Middle frontal gyrus (tissue), 1 donor: Measurements from ENCODE around the gene ATOH8.

Experiments
- DNase-seq: peaks from one replicate; pipeline ENCODE4 v3.0.0-alpha.2; 2015; ENCODE audit warnings: low spot score; ENCODE audit errors: extremely low spot score

The ATOH8 gene

GRCh38 chr2:85769983-85770362, 16.2 kb downstream of the ATOH8 start:
- no peak for DNase-seq

- DNase-seq = no peak
These were observed 16.6 kb downstream of the ATOH8 start for GRCh38 chr2:85770369-85770768.

- no peak for DNase-seq
These were observed 17.1 kb downstream of the ATOH8 start for GRCh38 chr2:85770786-85771409.

- no peak for DNase-seq
These were observed 17.7 kb downstream of the ATOH8 start for GRCh38 chr2:85771486-85771885.

GRCh38 chr2:85772019-85772745, 18.4 kb downstream of the ATOH8 start:
- DNase-seq = peak; percentile 92

- DNase-seq = no peak
These were observed 19.2 kb downstream of the ATOH8 start for GRCh38 chr2:85772841-85773491.

- DNase-seq = no peak
These were observed 19.9 kb downstream of the ATOH8 start for GRCh38 chr2:85773692-85774091.

GRCh38 chr2:85774126-85774978, 20.6 kb downstream of the ATOH8 start:
- no peak for DNase-seq

GRCh38 chr2:85775406-85776381, 21.9 kb downstream of the ATOH8 start:
- DNase-seq = no peak

- no peak for DNase-seq
These were observed 22.9 kb downstream of the ATOH8 start for GRCh38 chr2:85776672-85777071.

GRCh38 chr2:85777441-85777861, 23.7 kb downstream of the ATOH8 start:
- no peak for DNase-seq

- DNase-seq = no peak
These were observed 25.0 kb downstream of the ATOH8 start for GRCh38 chr2:85778646-85779379.

- DNase-seq = no peak
These were observed 26.0 kb downstream of the ATOH8 start for GRCh38 chr2:85779641-85780315.

- DNase-seq = no peak
These were observed 26.7 kb downstream of the ATOH8 start for GRCh38 chr2:85780316-85781012.

- no peak for DNase-seq
These were observed 27.2 kb downstream of the ATOH8 start for GRCh38 chr2:85781013-85781332.

GRCh38 chr2:85783796-85784195, 30.0 kb downstream of the ATOH8 start:
- no peak for DNase-seq

- no peak for DNase-seq
These were observed 30.7 kb downstream of the ATOH8 start for GRCh38 chr2:85784474-85784986.

- DNase-seq = no peak
These were observed 31.4 kb downstream of the ATOH8 start for GRCh38 chr2:85785027-85785822.
